ENCODE measurements around the gene FSTL4.

DNA sequence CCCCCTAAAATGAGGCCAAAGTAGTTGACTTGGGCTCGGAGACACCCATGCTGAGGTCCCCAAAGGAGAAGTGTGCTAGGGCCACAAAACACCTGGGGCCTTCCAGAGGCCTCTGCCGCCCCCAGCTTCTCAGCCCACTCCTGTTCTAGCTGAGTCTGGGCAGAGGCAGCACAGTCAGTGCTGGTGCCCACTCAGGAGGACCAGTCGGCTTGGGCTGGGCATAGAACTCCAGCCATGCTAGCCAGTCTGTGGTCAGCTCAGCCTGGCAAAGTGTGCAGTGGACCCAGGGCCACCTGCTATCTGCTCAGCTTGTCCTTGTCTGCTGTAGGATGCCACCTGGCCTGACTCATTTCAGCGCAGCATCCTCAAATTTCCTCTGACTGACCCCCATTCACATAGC is 254.6 kb downstream of the FSTL4 start:
- TF ChIP-seq CTCF (IDR thresholded peaks at IDR 0.05): no peak
- TF ChIP-seq POLR2A (IDR thresholded peaks at IDR 0.05): no peak

All from lower leg skin (tissue), 3 donors.